Measurements from ENCODE around the gene KRT7. TPM values are rescaled to one million over a fixed set of nuclear protein-coding genes. Genes with fewer than 3 reads are reported as not detected.
A peak's percentile ranks its signal among the peaks of the same experiment; 100 is the strongest.

The KRT7 gene
- total RNA-seq, 4 donors from 2014 or later: 333 to 826 (median 460) TPM

- H3K4me3 ChIP-seq (replicated peaks in 1 of 3): no peak overlapping the region
- peaks cover 39 to 53% of the 10 kb centered on the region in 2 donors for H3K4me1 ChIP-seq
- WGBS, 2 donors: 89 to 95% methylated on average over 7 to 13 of the region's 13 CpGs
- no peaks in the 10 kb centered on the region for H3K9me3 ChIP-seq
- no peaks in the 10 kb centered on the region for H3K27me3 ChIP-seq
- DNase-seq: no peak
- TF ChIP-seq CTCF (IDR thresholded peaks at IDR 0.05) (no peak), POLR2A (IDR thresholded peaks at IDR 0.05) (no peak)
- no peaks in the 10 kb centered on the region for H3K36me3 ChIP-seq
- peak overlapping the region in 1 of 3 donors; percentile 96 for H3K27ac ChIP-seq
- intact Hi-C loops (cut with DNase I): no loop called here
Observed at GRCh38 chr12:52200086-52200780, 32.8 kb upstream of the KRT7 start.

- TF ChIP-seq CTCF (IDR thresholded peaks at IDR 0.05): no peak
- TF ChIP-seq POLR2A (IDR thresholded peaks at IDR 0.05): no peak
- intact Hi-C loops (cut with DNase I): no loop called here
- H3K9me3 ChIP-seq: no peaks in the 10 kb centered on the region
- H3K36me3 ChIP-seq: no peaks in the 10 kb centered on the region
- H3K4me1 ChIP-seq: peaks cover 39 to 53% of the 10 kb centered on the region in 2 donors
- peak overlapping the region in 1 of 3 donors; percentile 91 for H3K27ac ChIP-seq
- WGBS, 2 donors: 88 to 92% methylated on average over 15 of the region's 15 CpGs
- no peak for DNase-seq
- no peaks in the 10 kb centered on the region for H3K27me3 ChIP-seq
- H3K4me3 ChIP-seq (replicated peaks in 1 of 3): no peak overlapping the region
Observed at GRCh38 chr12:52200781-52201450, 32.1 kb upstream of the KRT7 start.

GRCh38 chr12:52201451-52201839 is 31.6 kb upstream of the KRT7 start:
- 69 to 72% methylated on average over 3 of the region's 3 CpGs for WGBS, 2 donors
- Histone ChIP-seq H3K9me3 (no peaks in the 10 kb centered on the region), H3K4me1 (peaks cover 39 to 53% of the 10 kb centered on the region in 2 donors), H3K36me3 (no peaks in the 10 kb centered on the region), H3K27me3 (no peaks in the 10 kb centered on the region), H3K4me3 (replicated peaks in 1 of 3) (no peak overlapping the region), H3K27ac (peak overlapping the region in 2 of 3 donors; percentile 88 to 91)
- DNase-seq: no peak
- intact Hi-C loops (cut with DNase I): no loop called here
- TF ChIP-seq POLR2A (IDR thresholded peaks at IDR 0.05) (no peak), CTCF (IDR thresholded peaks at IDR 0.05) (no peak)

GRCh38 chr12:52202361-52203078 is 30.5 kb upstream of the KRT7 start:
- 14 to 23% methylated on average over 11 to 15 of the region's 18 CpGs for WGBS, 2 donors
- Histone ChIP-seq H3K27ac (peak overlapping the region; percentile 88 to 93 (median 91)), H3K36me3 (no peaks in the 10 kb centered on the region), H3K4me3 (replicated peaks in 1 of 3) (no peak overlapping the region), H3K4me1 (peaks cover 37 to 48% of the 10 kb centered on the region in 2 donors), H3K9me3 (no peaks in the 10 kb centered on the region), H3K27me3 (no peaks in the 10 kb centered on the region)
- intact Hi-C loops (cut with DNase I): no loop called here
- TF ChIP-seq CTCF (IDR thresholded peaks at IDR 0.05): no peak
- TF ChIP-seq POLR2A (IDR thresholded peaks at IDR 0.05): peak; percentile 6 to 53
- DNase-seq: peak; percentile 82 to 85

Data from thyroid gland (tissue), 4 donors.